ENCODE measurements around the gene TRPV4.

- TF ChIP-seq CTCF (conservative IDR thresholded peaks at IDR 0.05) (no peak), EZH2 (IDR thresholded peaks at IDR 0.05; ENCODE audit: low read depth) (no peak)
Observed at GRCh38 chr12:109783965-109784244, 49.3 kb downstream of the TRPV4 start.

Data from PC-9 (cell line).